Mucosa of descending colon (tissue), 3 donors: ENCODE measurements around the gene OBSCN. TPM values are rescaled to one million over a fixed set of nuclear protein-coding genes. Genes with fewer than 3 reads are reported as not detected.

Experiments
- ATAC-seq: fragments of 200-7000 bp; cut with Tn5 transposase; one replicate; pipeline ENCODE4 v1.9.1; 2020; ENCODE audit warnings: mild to moderate bottlenecking, moderate library complexity
- DNase-seq, 3 donors: peaks; one replicate each; pipeline ENCODE4 v3.0.0-alpha.2; 2020
- H3K36me3 ChIP-seq: fragments of 200-600 bp; one replicate; pipeline ENCODE4 v1.8.0; 2021; ENCODE audit warnings: low read depth, mild to moderate bottlenecking
- H3K4me1 ChIP-seq: fragments of 200-600 bp; one replicate; pipeline ENCODE4 v1.8.0; 2021; ENCODE audit warnings: low read depth, mild to moderate bottlenecking
- H3K4me3 ChIP-seq: fragments of 200-600 bp; one replicate; pipeline ENCODE4 v1.8.0; 2021; ENCODE audit warnings: mild to moderate bottlenecking
- H3K9me3 ChIP-seq: fragments of 200-600 bp; one replicate; pipeline ENCODE4 v1.8.0; 2021; ENCODE audit warnings: mild to moderate bottlenecking
- intact Hi-C, 2 donors: fragments of 100-400 bp; cut with DNase I in 1 of 2; cut with micrococcal nuclease in 1 of 2; formaldehyde crosslinking; loops; one replicate each; pipeline versions ENCODE4 v1.11.0 to v1.11.1; 2022; cut with DNase I, micrococcal nuclease
- total RNA-seq, 3 donors: library from RNA; stranded (reverse); fragmentation: NEBNext Ultra II Directional in 2 of 3; extraction: Animal tissue kit (Norgen Biotek cat#: 25700) in 2 of 3; gene quantifications; one replicate each; pipeline versions ENCODE4 v1.2.1 to v1.2.4, GENCODE V29; 2021 to 2023
- TF ChIP-seq, protein P1 (sequence below): fragments of 200-600 bp; IDR thresholded peaks from one replicate; pipeline ENCODE4 v1.8.0; 2022; ENCODE audit warnings: antibody characterized with exemption, mild to moderate bottlenecking
- donor health status: DM: no; HTN: no; CAD: no; lungs with moderate emphysema.
- donor health status: DM: no; HTN: no; CAD: no.
- donor health status: DM: no; HTN: yes; CAD: no.

The OBSCN gene
- total RNA-seq, 3 donors from 2014 or later: 4.2 to 30.9 (median 7.5) TPM

DNA sequence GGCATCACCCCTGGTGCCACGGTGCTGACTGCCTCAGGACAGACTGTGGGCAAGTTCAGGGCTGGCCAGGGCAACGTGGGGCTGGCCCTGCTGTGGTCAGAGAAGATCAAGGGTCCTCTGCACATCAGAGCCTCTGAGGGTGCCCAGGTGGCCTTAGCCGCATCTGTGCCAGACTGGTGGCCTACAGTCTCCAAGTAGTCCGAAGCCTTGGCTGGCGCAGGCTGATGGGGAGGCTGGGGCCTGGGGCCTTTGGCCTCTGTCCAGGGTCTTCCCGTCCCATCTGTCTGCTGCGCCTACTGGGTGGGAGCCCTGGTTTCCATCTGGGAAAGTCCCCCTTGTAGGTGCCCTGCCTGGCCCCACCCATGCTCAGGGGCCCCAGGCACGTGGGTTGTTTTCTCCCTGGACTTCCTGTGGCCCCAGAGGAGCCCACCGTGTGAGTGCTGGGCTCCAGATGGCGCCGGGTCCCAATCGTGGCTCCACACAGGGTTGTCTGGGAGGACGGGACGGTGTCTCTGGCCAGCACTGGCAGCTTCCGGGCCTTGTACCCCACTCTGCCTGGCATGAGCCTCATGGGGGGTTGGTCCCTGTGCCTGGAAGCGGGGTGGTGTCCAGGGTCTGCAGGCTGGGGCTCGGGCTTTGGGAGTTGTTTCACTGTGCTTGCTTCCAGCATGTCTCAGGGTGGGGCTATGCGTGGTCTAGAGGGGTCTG is 32.4 kb upstream of the OBSCN start:
- no peaks in the 10 kb centered on the region for H3K36me3 ChIP-seq

DNA sequence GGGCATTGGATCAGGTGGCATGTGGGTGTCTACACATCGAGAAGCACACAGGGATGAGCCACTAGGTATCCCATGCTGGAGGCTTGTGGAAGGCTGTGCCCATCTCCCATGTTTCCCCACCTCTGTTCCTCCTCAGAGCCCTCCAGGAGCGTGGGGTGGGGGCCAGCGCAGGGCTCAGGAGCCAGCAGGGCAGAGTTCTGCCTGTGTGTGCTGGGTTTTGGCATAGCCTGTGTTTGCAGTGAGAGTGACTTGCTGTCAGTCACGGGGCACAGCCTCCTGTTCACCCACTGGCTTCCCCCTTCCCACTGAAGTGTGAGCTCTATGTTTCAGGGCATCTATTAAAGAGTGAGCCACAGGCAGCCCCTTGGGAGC is 31.8 kb upstream of the OBSCN start:
- TF ChIP-seq, protein P1, sequence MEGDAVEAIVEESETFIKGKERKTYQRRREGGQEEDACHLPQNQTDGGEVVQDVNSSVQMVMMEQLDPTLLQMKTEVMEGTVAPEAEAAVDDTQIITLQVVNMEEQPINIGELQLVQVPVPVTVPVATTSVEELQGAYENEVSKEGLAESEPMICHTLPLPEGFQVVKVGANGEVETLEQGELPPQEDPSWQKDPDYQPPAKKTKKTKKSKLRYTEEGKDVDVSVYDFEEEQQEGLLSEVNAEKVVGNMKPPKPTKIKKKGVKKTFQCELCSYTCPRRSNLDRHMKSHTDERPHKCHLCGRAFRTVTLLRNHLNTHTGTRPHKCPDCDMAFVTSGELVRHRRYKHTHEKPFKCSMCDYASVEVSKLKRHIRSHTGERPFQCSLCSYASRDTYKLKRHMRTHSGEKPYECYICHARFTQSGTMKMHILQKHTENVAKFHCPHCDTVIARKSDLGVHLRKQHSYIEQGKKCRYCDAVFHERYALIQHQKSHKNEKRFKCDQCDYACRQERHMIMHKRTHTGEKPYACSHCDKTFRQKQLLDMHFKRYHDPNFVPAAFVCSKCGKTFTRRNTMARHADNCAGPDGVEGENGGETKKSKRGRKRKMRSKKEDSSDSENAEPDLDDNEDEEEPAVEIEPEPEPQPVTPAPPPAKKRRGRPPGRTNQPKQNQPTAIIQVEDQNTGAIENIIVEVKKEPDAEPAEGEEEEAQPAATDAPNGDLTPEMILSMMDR: no peak

More for the DNA sequence above, 32.4 kb upstream of the OBSCN start:
- TF ChIP-seq, protein P1: no peak
- H3K4me3 ChIP-seq: no peak overlapping the region
- H3K9me3 ChIP-seq: no peaks in the 10 kb centered on the region
- ATAC-seq (no peak), DNase-seq (no peak)
- H3K4me1 ChIP-seq: no peaks in the 10 kb centered on the region
- intact Hi-C loops: no loop called here

GRCh38 chr1:228176461-228177182 is 31.2 kb upstream of the OBSCN start:
- no peaks in the 10 kb centered on the region for H3K4me1 ChIP-seq
- ATAC-seq (no peak), DNase-seq (no peak)

More for the DNA sequence above, 31.8 kb upstream of the OBSCN start:
- H3K36me3 ChIP-seq: no peaks in the 10 kb centered on the region
- intact Hi-C loops: no loop called here
- no peaks in the 10 kb centered on the region for H3K4me1 ChIP-seq
- H3K4me3 ChIP-seq: no peak overlapping the region
- H3K9me3 ChIP-seq: no peaks in the 10 kb centered on the region
- ATAC-seq (no peak), DNase-seq (no peak)

DNA sequence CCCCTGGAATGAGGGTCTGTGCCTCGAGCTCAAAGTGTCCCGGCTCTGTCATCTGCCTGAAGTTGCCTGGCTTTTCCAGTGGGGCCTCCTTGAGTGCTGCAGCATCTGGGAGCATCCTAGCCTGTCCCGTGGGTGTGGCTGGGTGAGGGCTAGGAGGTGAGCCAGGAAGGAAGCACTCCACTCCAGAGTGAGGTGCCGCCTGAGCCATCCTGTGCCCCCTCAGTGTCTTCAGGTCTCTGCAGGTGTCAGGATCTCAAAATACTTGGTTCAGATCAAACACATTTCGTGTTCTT is 30.7 kb upstream of the OBSCN start:
- H3K9me3 ChIP-seq: no peaks in the 10 kb centered on the region
- TF ChIP-seq, protein P1: no peak
- DNase-seq: no peak
- H3K36me3 ChIP-seq: no peaks in the 10 kb centered on the region
- no peak overlapping the region for H3K4me3 ChIP-seq
- no peak for ATAC-seq
- intact Hi-C loops: no loop called here
- H3K4me1 ChIP-seq: no peaks in the 10 kb centered on the region

More at GRCh38 chr1:228176461-228177182, 31.2 kb upstream of the OBSCN start:
- TF ChIP-seq, protein P1: no peak
- intact Hi-C loops: no loop called here
- Histone ChIP-seq H3K9me3 (no peaks in the 10 kb centered on the region), H3K4me3 (no peak overlapping the region), H3K36me3 (no peaks in the 10 kb centered on the region)

DNA sequence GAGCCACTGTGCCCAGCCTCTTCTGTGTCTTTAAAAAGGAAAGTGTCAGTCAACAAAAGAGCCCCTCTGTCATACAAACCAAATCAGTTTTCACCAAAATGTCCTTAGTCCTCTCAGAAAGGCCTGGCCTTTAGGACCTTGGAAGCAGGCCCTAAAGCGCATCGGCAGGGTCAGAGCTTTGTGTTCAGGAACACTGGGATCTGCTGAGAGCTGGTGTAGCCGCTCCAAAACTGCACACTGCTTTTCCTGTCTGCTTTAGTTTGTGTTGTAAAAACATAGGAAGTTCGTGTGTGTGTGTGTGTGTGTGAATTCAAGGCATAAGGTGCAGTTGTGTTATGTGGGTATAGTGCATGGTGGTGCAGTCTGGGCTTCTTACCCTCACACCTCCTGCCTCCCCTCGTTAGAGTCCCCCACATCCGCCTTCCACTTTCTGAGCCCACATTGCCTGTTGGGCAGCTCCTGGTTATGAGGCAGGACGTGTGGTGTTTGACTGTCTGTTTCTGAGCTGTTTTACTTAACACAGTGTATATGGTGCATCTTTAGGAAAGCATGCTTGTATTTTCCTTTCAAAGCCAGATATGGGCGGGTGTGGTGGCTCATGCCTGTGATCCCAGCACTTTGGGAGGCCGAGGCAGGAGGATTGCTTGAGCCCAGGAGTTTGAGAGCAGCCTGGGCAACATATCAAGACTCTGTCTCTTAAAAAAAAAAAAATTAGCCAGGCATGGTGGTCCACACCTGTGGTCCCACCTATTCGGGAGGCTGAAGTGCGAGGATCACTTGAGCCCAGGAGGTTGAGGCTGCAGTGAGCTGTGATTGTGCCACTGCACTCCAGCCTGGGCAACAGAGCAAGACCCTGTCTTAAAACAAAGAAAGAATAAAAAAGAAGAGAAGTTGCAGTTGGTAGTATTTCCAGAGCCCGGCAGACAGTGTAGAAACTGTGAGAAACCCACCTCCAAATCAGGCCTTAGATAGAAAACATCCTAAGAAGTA is 29.8 kb upstream of the OBSCN start:
- Histone ChIP-seq H3K9me3 (no peaks in the 10 kb centered on the region), H3K4me3 (no peak overlapping the region), H3K4me1 (no peaks in the 10 kb centered on the region), H3K36me3 (no peaks in the 10 kb centered on the region)
- ATAC-seq: no peak
- no peak for DNase-seq
- TF ChIP-seq, protein P1: no peak
- intact Hi-C loops: no loop called here
